ENCODE measurements around the gene SDR42E2.

DNA sequence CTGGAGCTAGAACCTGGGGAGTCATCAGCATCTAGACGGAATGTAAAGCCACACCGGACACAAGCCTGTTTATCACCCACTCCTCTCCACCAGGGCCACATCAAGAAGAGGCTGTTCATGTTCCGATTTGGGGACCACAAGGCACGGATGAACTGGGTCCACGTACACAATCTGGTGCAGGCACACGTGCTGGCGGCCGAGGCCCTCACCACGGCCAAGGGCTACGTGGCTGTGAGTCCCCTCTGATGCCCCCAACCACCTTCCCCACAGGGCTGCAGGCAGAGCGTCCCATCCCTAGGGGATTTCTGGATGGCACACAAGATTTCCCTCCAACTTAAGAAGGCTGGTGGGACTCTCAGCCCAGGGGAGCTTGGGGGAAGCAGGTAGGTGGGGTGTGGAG lies 19.1 kb downstream of the SDR42E2 start:
- TF ChIP-seq, protein P1, sequence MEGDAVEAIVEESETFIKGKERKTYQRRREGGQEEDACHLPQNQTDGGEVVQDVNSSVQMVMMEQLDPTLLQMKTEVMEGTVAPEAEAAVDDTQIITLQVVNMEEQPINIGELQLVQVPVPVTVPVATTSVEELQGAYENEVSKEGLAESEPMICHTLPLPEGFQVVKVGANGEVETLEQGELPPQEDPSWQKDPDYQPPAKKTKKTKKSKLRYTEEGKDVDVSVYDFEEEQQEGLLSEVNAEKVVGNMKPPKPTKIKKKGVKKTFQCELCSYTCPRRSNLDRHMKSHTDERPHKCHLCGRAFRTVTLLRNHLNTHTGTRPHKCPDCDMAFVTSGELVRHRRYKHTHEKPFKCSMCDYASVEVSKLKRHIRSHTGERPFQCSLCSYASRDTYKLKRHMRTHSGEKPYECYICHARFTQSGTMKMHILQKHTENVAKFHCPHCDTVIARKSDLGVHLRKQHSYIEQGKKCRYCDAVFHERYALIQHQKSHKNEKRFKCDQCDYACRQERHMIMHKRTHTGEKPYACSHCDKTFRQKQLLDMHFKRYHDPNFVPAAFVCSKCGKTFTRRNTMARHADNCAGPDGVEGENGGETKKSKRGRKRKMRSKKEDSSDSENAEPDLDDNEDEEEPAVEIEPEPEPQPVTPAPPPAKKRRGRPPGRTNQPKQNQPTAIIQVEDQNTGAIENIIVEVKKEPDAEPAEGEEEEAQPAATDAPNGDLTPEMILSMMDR (IDR thresholded peaks at IDR 0.05; ENCODE audit: insufficient read depth, low read length, poor library complexity, severe bottlenecking): no peak
- no peak for TF ChIP-seq EZH2phosphoT487 (conservative IDR thresholded peaks at IDR 0.05; ENCODE audit: low read length)

All from SU-DHL-6 (cell line).